Liver (tissue), 9 donors: Measurements from ENCODE around the gene MRPL40. TPM values are rescaled to one million over a fixed set of nuclear protein-coding genes. Genes with fewer than 3 reads are reported as not detected.

Source experiments
- DNase-seq: peaks from one replicate; pipeline ENCODE4 v3.0.0-alpha.2; 2017; ENCODE audit warnings: low spot score
- H3K27ac ChIP-seq, 2 donors: one replicate each; pipeline ENCODE4 v1.7.0; 2013; ENCODE audit warnings: inconsistent platforms in 2 of 2, low read length in 2 of 2, control low read depth in 1 of 2, low read depth in 1 of 2, mild to moderate bottlenecking in 1 of 2
- H3K27me3 ChIP-seq, 4 donors: one replicate each; pipeline versions ENCODE4 v1.6.1 to v1.7.0; 2013; ENCODE audit warnings: low read length in 3 of 4, inconsistent platforms in 1 of 4, mild to moderate bottlenecking in 1 of 4, moderate library complexity in 1 of 4; ENCODE audit not compliant: control insufficient read depth in 4 of 4, insufficient read depth in 4 of 4
- H3K36me3 ChIP-seq, 4 donors: one replicate each; pipeline versions ENCODE4 v1.6.1 to v1.7.0; 2013; ENCODE audit warnings: low read length in 3 of 4, mild to moderate bottlenecking in 3 of 4, low read depth in 1 of 4, moderate library complexity in 1 of 4; ENCODE audit not compliant: control insufficient read depth in 4 of 4, insufficient read depth in 3 of 4
- H3K4me1 ChIP-seq, 4 donors: one replicate each; pipeline versions ENCODE4 v1.6.1 to v1.7.0; 2013; ENCODE audit warnings: low read length in 3 of 4, mild to moderate bottlenecking in 3 of 4, moderate library complexity in 1 of 4; ENCODE audit not compliant: control insufficient read depth in 4 of 4, insufficient read depth in 4 of 4
- H3K4me3 ChIP-seq, 3 donors: one replicate each; pipeline versions ENCODE4 v1.6.1 to v1.7.0; 2013; ENCODE audit warnings: low read length in 3 of 3, control low read depth in 1 of 3, low read depth in 1 of 3, mild to moderate bottlenecking in 1 of 3
- H3K9ac ChIP-seq, 2 donors: one replicate each; pipeline ENCODE4 v1.7.0; 2013; ENCODE audit warnings: low read length in 2 of 2, mild to moderate bottlenecking in 2 of 2, moderate library complexity in 2 of 2, control low read depth in 1 of 2, low read depth in 1 of 2
- H3K9me3 ChIP-seq, 4 donors: one replicate each; pipeline versions ENCODE4 v1.6.1 to v1.7.0; 2013; ENCODE audit warnings: low read length in 3 of 4; ENCODE audit not compliant: control insufficient read depth in 4 of 4
- CTCF ChIP-seq: fragments of 150-350 bp; IDR thresholded peaks from 2 replicates; pipeline ENCODE4 v1.5.1; 2017; ENCODE audit warnings: improper control_type of control experiment, low read depth, low read length; ENCODE audit not compliant: missing input control
- EGR1 ChIP-seq, 2 donors: IDR thresholded peaks; 2 replicates each; pipeline ENCODE4 v1.6.1; 2016 to 2018; ENCODE audit warnings: antibody characterized with exemption in 2 of 2, low read depth in 2 of 2
- FOXA1 ChIP-seq: IDR thresholded peaks from 2 replicates; pipeline ENCODE4 v1.6.1; 2016; ENCODE audit warnings: antibody characterized with exemption
- FOXA2 ChIP-seq: IDR thresholded peaks from 2 replicates; pipeline ENCODE4 v1.6.1; 2016; ENCODE audit warnings: antibody characterized with exemption
- GABPA ChIP-seq, 2 donors: IDR thresholded peaks in 1 of 2; conservative IDR thresholded peaks in 1 of 2; 2 replicates each; pipeline ENCODE4 v1.6.1; 2016; ENCODE audit warnings: antibody characterized with exemption in 2 of 2, mild to moderate bottlenecking in 1 of 2, moderate library complexity in 1 of 2
- HNF4G ChIP-seq: IDR thresholded peaks from 2 replicates; pipeline ENCODE4 v1.6.1; 2016; ENCODE audit warnings: antibody characterized with exemption
- MAX ChIP-seq: IDR thresholded peaks from 2 replicates; pipeline ENCODE4 v1.6.1; 2016; ENCODE audit warnings: antibody characterized with exemption
- NR2F2 ChIP-seq: IDR thresholded peaks from 2 replicates; pipeline ENCODE4 v1.6.1; 2016; ENCODE audit warnings: antibody characterized with exemption
- RAD21 ChIP-seq, 2 donors: IDR thresholded peaks; 2 replicates each; pipeline ENCODE4 v1.6.1; 2016; ENCODE audit warnings: antibody characterized with exemption in 2 of 2, mild to moderate bottlenecking in 2 of 2
- REST ChIP-seq: IDR thresholded peaks from 2 replicates; pipeline ENCODE4 v1.6.1; 2016; ENCODE audit warnings: antibody characterized with exemption, mild to moderate bottlenecking
- RXRA ChIP-seq, 2 donors: IDR thresholded peaks; 2 replicates each; pipeline ENCODE4 v1.6.1; 2017 to 2018; ENCODE audit warnings: antibody characterized with exemption in 2 of 2, mild to moderate bottlenecking in 1 of 2
- SP1 ChIP-seq: IDR thresholded peaks from 2 replicates; pipeline ENCODE4 v1.6.1; 2018; ENCODE audit warnings: antibody characterized with exemption, mild to moderate bottlenecking
- TAF1 ChIP-seq: conservative IDR thresholded peaks from 2 replicates; pipeline ENCODE4 v1.6.1; 2016; ENCODE audit warnings: antibody characterized with exemption, mild to moderate bottlenecking
- YY1 ChIP-seq: IDR thresholded peaks from 2 replicates; pipeline ENCODE4 v1.6.1; 2016; ENCODE audit warnings: antibody characterized with exemption, mild to moderate bottlenecking
- WGBS: extraction: QIAGEN DNeasy Blood & Tissue Kit; methylation state at CpG from one replicate; pipeline ENCODE4 v1.1.7; 2013; 5-methylcytosine and 5-hydroxymethylcytosine counted together
- polyA plus RNA-seq, 2 donors: library from polyadenylated mRNA; stranded (reverse) in 1 of 2; unstranded in 1 of 2; fragments of 200-250 nt in 1 of 2; fragments of >200 nt in 1 of 2; fragmentation: Nextera tagmentation in 1 of 2; extraction: Ambion mirVana in 1 of 2; gene quantifications; one replicate each; pipeline versions ENCODE4 v1.2.1 to v1.2.3, GENCODE V29; 2013 to 2015
- total RNA-seq, 2 donors: library from RNA; depleted of rRNA; stranded (reverse); fragments of >200 nt; gene quantifications; one replicate each; pipeline ENCODE4 v1.2.3, GENCODE V29; 2014
- TF ChIP-seq, protein P1 (sequence below): IDR thresholded peaks from 2 replicates; pipeline ENCODE4 v1.6.1; 2016; ENCODE audit warnings: antibody characterized with exemption
- TF ChIP-seq, protein P2 (sequence below): IDR thresholded peaks from 2 replicates; pipeline ENCODE4 v1.6.1; 2016; ENCODE audit warnings: antibody characterized with exemption
- donor health status: healthy.
- donor health status: healthy.
- donor health status: healthy.
- donor health status: healthy.
- donor health status: healthy.

The MRPL40 gene
- total and polyA plus RNA-seq, 4 donors, result 11.3 to 52.0 (median 27.7) TPM

- WGBS, result 97% methylated on average over 6 of the region's 6 CpGs
- no peak for TF ChIP-seq RAD21 (IDR thresholded peaks at IDR 0.05)
- no peak for TF ChIP-seq CTCF
- TF ChIP-seq NR2F2, result no peak
- TF ChIP-seq REST, result no peak
- no peak for TF ChIP-seq RXRA (IDR thresholded peaks at IDR 0.05)
- TF ChIP-seq YY1, result no peak
- TF ChIP-seq GABPA (IDR thresholded peaks at IDR 0.05 in 1 of 2, conservative IDR thresholded peaks at IDR 0.05 in 1 of 2), result no peak
- TF ChIP-seq EGR1 (IDR thresholded peaks at IDR 0.05; ENCODE audit: low read depth in 2 of 2), result no peak
- TF ChIP-seq, protein P1, sequence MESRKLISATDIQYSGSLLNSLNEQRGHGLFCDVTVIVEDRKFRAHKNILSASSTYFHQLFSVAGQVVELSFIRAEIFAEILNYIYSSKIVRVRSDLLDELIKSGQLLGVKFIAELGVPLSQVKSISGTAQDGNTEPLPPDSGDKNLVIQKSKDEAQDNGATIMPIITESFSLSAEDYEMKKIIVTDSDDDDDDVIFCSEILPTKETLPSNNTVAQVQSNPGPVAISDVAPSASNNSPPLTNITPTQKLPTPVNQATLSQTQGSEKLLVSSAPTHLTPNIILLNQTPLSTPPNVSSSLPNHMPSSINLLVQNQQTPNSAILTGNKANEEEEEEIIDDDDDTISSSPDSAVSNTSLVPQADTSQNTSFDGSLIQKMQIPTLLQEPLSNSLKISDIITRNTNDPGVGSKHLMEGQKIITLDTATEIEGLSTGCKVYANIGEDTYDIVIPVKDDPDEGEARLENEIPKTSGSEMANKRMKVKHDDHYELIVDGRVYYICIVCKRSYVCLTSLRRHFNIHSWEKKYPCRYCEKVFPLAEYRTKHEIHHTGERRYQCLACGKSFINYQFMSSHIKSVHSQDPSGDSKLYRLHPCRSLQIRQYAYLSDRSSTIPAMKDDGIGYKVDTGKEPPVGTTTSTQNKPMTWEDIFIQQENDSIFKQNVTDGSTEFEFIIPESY, result no peak
- TF ChIP-seq HNF4G, result no peak
- no peak for TF ChIP-seq TAF1
- no peak for TF ChIP-seq FOXA2
- no peak for TF ChIP-seq MAX
- TF ChIP-seq SP1, result no peak
- H3K36me3 ChIP-seq, result peaks cover 38 to 93% (median 79%) of the 10 kb centered on the region in 4 donors
- no peak overlapping the region for H3K27ac ChIP-seq
- no peaks in the 10 kb centered on the region for H3K27me3 ChIP-seq
- no peak overlapping the region for H3K4me3 ChIP-seq
- no peak overlapping the region for H3K9ac ChIP-seq
- H3K9me3 ChIP-seq, result no peaks in the 10 kb centered on the region
- H3K4me1 ChIP-seq, result no peaks in the 10 kb centered on the region
- DNase-seq, result no peak
These were observed 35.6 kb downstream of the MRPL40 start for GRCh38 chr22:19467912-19468311.

- Histone ChIP-seq H3K4me3 (no peak overlapping the region), H3K4me1 (no peaks in the 10 kb centered on the region), H3K9me3 (no peaks in the 10 kb centered on the region), H3K36me3 (peaks cover 42 to 91% (median 76%) of the 10 kb centered on the region in 4 donors), H3K9ac (no peak overlapping the region), H3K27me3 (no peaks in the 10 kb centered on the region), H3K27ac (no peak overlapping the region)
- WGBS, result 97% methylated on average over 7 of the region's 7 CpGs
- TF ChIP-seq EGR1 (IDR thresholded peaks at IDR 0.05; ENCODE audit: low read depth in 2 of 2) (no peak), HNF4G (no peak), FOXA2 (no peak), GABPA (IDR thresholded peaks at IDR 0.05 in 1 of 2, conservative IDR thresholded peaks at IDR 0.05 in 1 of 2) (no peak), TAF1 (no peak), SP1 (no peak), CTCF (no peak), YY1 (no peak), RAD21 (IDR thresholded peaks at IDR 0.05) (no peak), RXRA (IDR thresholded peaks at IDR 0.05) (no peak), FOXA1 (no peak), MAX (no peak), NR2F2 (no peak)
- TF ChIP-seq, protein P2, sequence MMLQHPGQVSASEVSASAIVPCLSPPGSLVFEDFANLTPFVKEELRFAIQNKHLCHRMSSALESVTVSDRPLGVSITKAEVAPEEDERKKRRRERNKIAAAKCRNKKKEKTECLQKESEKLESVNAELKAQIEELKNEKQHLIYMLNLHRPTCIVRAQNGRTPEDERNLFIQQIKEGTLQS, result no peak
- TF ChIP-seq, protein P1, result no peak
- no peak for DNase-seq
These were observed 37.1 kb downstream of the MRPL40 start for GRCh38 chr22:19469421-19469820.
